PC-9 (cell line): Measurements from ENCODE around the gene LSM14A.

Experiments used
- EZH2 ChIP-seq: fragments of 200-600 bp; sonication (generic); IDR thresholded peaks from 2 replicates; pipeline ENCODE4 v1.8.0; 2017; ENCODE audit warnings: antibody characterized with exemption, low read depth
- TF ChIP-seq, protein P1 (sequence below): fragments of 200-600 bp; sonication (generic); conservative IDR thresholded peaks from 2 replicates; pipeline ENCODE4 v1.6.1; 2017; ENCODE audit warnings: mixed run types, antibody characterized with exemption, mild to moderate bottlenecking, moderate library complexity

GRCh38 chr19:34241513-34242337 is 69.4 kb downstream of the LSM14A start:
- TF ChIP-seq, protein P1, sequence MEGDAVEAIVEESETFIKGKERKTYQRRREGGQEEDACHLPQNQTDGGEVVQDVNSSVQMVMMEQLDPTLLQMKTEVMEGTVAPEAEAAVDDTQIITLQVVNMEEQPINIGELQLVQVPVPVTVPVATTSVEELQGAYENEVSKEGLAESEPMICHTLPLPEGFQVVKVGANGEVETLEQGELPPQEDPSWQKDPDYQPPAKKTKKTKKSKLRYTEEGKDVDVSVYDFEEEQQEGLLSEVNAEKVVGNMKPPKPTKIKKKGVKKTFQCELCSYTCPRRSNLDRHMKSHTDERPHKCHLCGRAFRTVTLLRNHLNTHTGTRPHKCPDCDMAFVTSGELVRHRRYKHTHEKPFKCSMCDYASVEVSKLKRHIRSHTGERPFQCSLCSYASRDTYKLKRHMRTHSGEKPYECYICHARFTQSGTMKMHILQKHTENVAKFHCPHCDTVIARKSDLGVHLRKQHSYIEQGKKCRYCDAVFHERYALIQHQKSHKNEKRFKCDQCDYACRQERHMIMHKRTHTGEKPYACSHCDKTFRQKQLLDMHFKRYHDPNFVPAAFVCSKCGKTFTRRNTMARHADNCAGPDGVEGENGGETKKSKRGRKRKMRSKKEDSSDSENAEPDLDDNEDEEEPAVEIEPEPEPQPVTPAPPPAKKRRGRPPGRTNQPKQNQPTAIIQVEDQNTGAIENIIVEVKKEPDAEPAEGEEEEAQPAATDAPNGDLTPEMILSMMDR, result peak; percentile 54; the same call in 1 of the 2 replicates
- TF ChIP-seq EZH2, result no peak
